ENCODE data around the gene AIG1. TPM values are rescaled to one million over a fixed set of nuclear protein-coding genes. Genes with fewer than 3 reads are reported as not detected.

Gene AIG1
- total RNA-seq, 1 donor from 2014 or later: 7.2 TPM

- Mint-ChIP-seq H3K36me3 (ENCODE audit: low read depth) (no peaks in the 10 kb centered on the region), H3K27me3 (no peaks in the 10 kb centered on the region), H3K4me3 (no peak overlapping the region), H3K4me1 (peaks cover 5% of the 10 kb centered on the region), H3K9me3 (no peaks in the 10 kb centered on the region), H3K27ac (no peak overlapping the region)
- ChIA-PET CTCF (no interaction called here), POLR2A (interaction anchor here (0.5 kb wide), 1 partner anchor 167 kb away, joined by 4 read pairs; no protein-coding TSS in a partner anchor)
- ATAC-seq (ENCODE audit: low read depth): no peak
- intact Hi-C loops (cut with micrococcal nuclease): no loop called here
- TF ChIP-seq CTCF (IDR thresholded peaks at IDR 0.05): no peak
- no peak for DNase-seq
These were observed 50.8 kb downstream of the AIG1 start for GRCh38 chr6:143111443-143111842.

- Mint-ChIP-seq H3K4me3 (no peak overlapping the region), H3K9me3 (no peaks in the 10 kb centered on the region), H3K27ac (no peak overlapping the region), H3K27me3 (no peaks in the 10 kb centered on the region), H3K36me3 (ENCODE audit: low read depth) (no peaks in the 10 kb centered on the region), H3K4me1 (peaks cover 5% of the 10 kb centered on the region)
- ATAC-seq (ENCODE audit: low read depth) (no peak), DNase-seq (no peak)
- ChIA-PET POLR2A (interaction anchor here (0.5 kb wide), 1 partner anchor 166 kb away, joined by 4 read pairs; no protein-coding TSS in a partner anchor), CTCF (no interaction called here)
- intact Hi-C loops (cut with micrococcal nuclease): no loop called here
- TF ChIP-seq CTCF (IDR thresholded peaks at IDR 0.05): no peak
These were observed 51.5 kb downstream of the AIG1 start for GRCh38 chr6:143112084-143112768.

GRCh38 chr6:143112837-143113236 lies 52.1 kb downstream of the AIG1 start:
- ATAC-seq (ENCODE audit: low read depth) (no peak), DNase-seq (no peak)
- ChIA-PET POLR2A (no interaction called here), CTCF (no interaction called here)
- H3K4me3 Mint-ChIP-seq: no peak overlapping the region
- no peaks in the 10 kb centered on the region for H3K27me3 Mint-ChIP-seq
- H3K9me3 Mint-ChIP-seq: no peaks in the 10 kb centered on the region
- H3K27ac Mint-ChIP-seq: no peak overlapping the region
- intact Hi-C loops (cut with micrococcal nuclease): no loop called here
- TF ChIP-seq CTCF (IDR thresholded peaks at IDR 0.05): no peak
- H3K4me1 Mint-ChIP-seq: peaks cover 5% of the 10 kb centered on the region
- H3K36me3 Mint-ChIP-seq (ENCODE audit: low read depth): no peaks in the 10 kb centered on the region

GRCh38 chr6:143115728-143116127 lies 55.0 kb downstream of the AIG1 start:
- POLR2A ChIA-PET: no interaction called here
- no peak for ATAC-seq (ENCODE audit: low read depth)
- intact Hi-C loops (cut with micrococcal nuclease): no loop called here
- no peaks in the 10 kb centered on the region for H3K27me3 Mint-ChIP-seq
- no peak overlapping the region for H3K4me3 Mint-ChIP-seq
- no peak for DNase-seq
- H3K36me3 Mint-ChIP-seq (ENCODE audit: low read depth): no peaks in the 10 kb centered on the region
- no peaks in the 10 kb centered on the region for H3K4me1 Mint-ChIP-seq
- CTCF ChIA-PET: no interaction called here
- no peak for TF ChIP-seq CTCF (IDR thresholded peaks at IDR 0.05)
- no peak overlapping the region for H3K27ac Mint-ChIP-seq
- peaks cover under 1% of the 10 kb centered on the region for H3K9me3 Mint-ChIP-seq

- POLR2A ChIA-PET: no interaction called here
- Mint-ChIP-seq H3K4me3 (no peak overlapping the region), H3K36me3 (ENCODE audit: low read depth) (no peaks in the 10 kb centered on the region), H3K4me1 (no peaks in the 10 kb centered on the region), H3K27ac (no peak overlapping the region), H3K27me3 (no peaks in the 10 kb centered on the region), H3K9me3 (peaks cover 5% of the 10 kb centered on the region)
- CTCF ChIA-PET: no interaction called here
- no peak for TF ChIP-seq CTCF (IDR thresholded peaks at IDR 0.05)
- DNase-seq (no peak), ATAC-seq (ENCODE audit: low read depth) (no peak)
- intact Hi-C loops (cut with micrococcal nuclease): no loop called here
These were observed 56.4 kb downstream of the AIG1 start for GRCh38 chr6:143117108-143117507.

All from activated B cell treated with CpG ODN at 0.5 μM for 24 hours (primary cell).